Duodenal mucosa (tissue), 2 donors: ENCODE data around the gene MEG3.
A peak's percentile ranks its signal among the peaks of the same experiment; 100 is the strongest.

Source experiments
- H3K27ac ChIP-seq: one replicate; pipeline ENCODE4 v1.7.0; 2013; ENCODE audit warnings: low read depth, low read length
- H3K27me3 ChIP-seq, 2 donors: one replicate each; pipeline ENCODE4 v1.7.0; 2013; ENCODE audit warnings: low read length in 2 of 2, control low read depth in 1 of 2; ENCODE audit not compliant: insufficient read depth in 2 of 2, control insufficient read depth in 1 of 2
- H3K36me3 ChIP-seq, 2 donors: one replicate each; pipeline ENCODE4 v1.7.0; 2013; ENCODE audit warnings: low read length in 2 of 2, control low read depth in 1 of 2; ENCODE audit not compliant: insufficient read depth in 2 of 2, control insufficient read depth in 1 of 2
- H3K4me1 ChIP-seq, 2 donors: one replicate each; pipeline ENCODE4 v1.7.0; 2013; ENCODE audit warnings: low read length in 2 of 2, control low read depth in 1 of 2; ENCODE audit not compliant: insufficient read depth in 2 of 2, control insufficient read depth in 1 of 2
- H3K4me3 ChIP-seq, 2 donors: one replicate each; pipeline ENCODE4 v1.7.0; 2013; ENCODE audit warnings: low read length in 2 of 2, low read depth in 1 of 2
- H3K9ac ChIP-seq, 2 donors: one replicate each; pipeline ENCODE4 v1.7.0; 2013; ENCODE audit warnings: low read length in 2 of 2, low read depth in 1 of 2
- H3K9me3 ChIP-seq, 2 donors: one replicate each; pipeline ENCODE4 v1.7.0; 2013; ENCODE audit warnings: low read length in 2 of 2, control low read depth in 1 of 2; ENCODE audit not compliant: control insufficient read depth in 1 of 2

Gene MEG3

GRCh38 chr14:100845341-100845740, 19.4 kb downstream of the MEG3 start:
- Histone ChIP-seq H3K27ac (no peak overlapping the region), H3K36me3 (no peaks in the 10 kb centered on the region), H3K9me3 (no peaks in the 10 kb centered on the region), H3K4me1 (no peaks in the 10 kb centered on the region), H3K27me3 (no peaks in the 10 kb centered on the region), H3K4me3 (no peak overlapping the region), H3K9ac (no peak overlapping the region)

GRCh38 chr14:100846309-100846859, 20.5 kb downstream of the MEG3 start:
- Histone ChIP-seq H3K9me3 (no peaks in the 10 kb centered on the region), H3K27ac (no peak overlapping the region), H3K36me3 (no peaks in the 10 kb centered on the region), H3K9ac (no peak overlapping the region), H3K27me3 (no peaks in the 10 kb centered on the region), H3K4me3 (no peak overlapping the region), H3K4me1 (no peaks in the 10 kb centered on the region)

GRCh38 chr14:100849115-100849781, 23.3 kb downstream of the MEG3 start:
- Histone ChIP-seq H3K27me3 (no peaks in the 10 kb centered on the region), H3K9me3 (no peaks in the 10 kb centered on the region), H3K36me3 (no peaks in the 10 kb centered on the region), H3K4me1 (no peaks in the 10 kb centered on the region), H3K27ac (no peak overlapping the region), H3K4me3 (peak overlapping the region; percentile 1 to 23), H3K9ac (no peak overlapping the region)

- Histone ChIP-seq H3K4me1 (no peaks in the 10 kb centered on the region), H3K27me3 (no peaks in the 10 kb centered on the region), H3K36me3 (no peaks in the 10 kb centered on the region), H3K4me3 (no peak overlapping the region), H3K9me3 (no peaks in the 10 kb centered on the region), H3K9ac (no peak overlapping the region), H3K27ac (no peak overlapping the region)
Observed at GRCh38 chr14:100850841-100851585, 25.1 kb downstream of the MEG3 start.

- no peaks in the 10 kb centered on the region for H3K4me1 ChIP-seq
- H3K36me3 ChIP-seq = no peaks in the 10 kb centered on the region
- H3K27ac ChIP-seq = no peak overlapping the region
- H3K27me3 ChIP-seq = no peaks in the 10 kb centered on the region
- H3K4me3 ChIP-seq = no peak overlapping the region
- H3K9ac ChIP-seq = no peak overlapping the region
- H3K9me3 ChIP-seq = no peaks in the 10 kb centered on the region
Observed at GRCh38 chr14:100851586-100851916, 25.6 kb downstream of the MEG3 start.

GRCh38 chr14:100851946-100852620, 26.2 kb downstream of the MEG3 start:
- Histone ChIP-seq H3K4me1 (no peaks in the 10 kb centered on the region), H3K27me3 (no peaks in the 10 kb centered on the region), H3K4me3 (no peak overlapping the region), H3K9me3 (no peaks in the 10 kb centered on the region), H3K27ac (no peak overlapping the region), H3K36me3 (no peaks in the 10 kb centered on the region), H3K9ac (no peak overlapping the region)

- Histone ChIP-seq H3K4me3 (no peak overlapping the region), H3K27ac (no peak overlapping the region), H3K27me3 (no peaks in the 10 kb centered on the region), H3K9ac (no peak overlapping the region), H3K36me3 (no peaks in the 10 kb centered on the region), H3K9me3 (no peaks in the 10 kb centered on the region), H3K4me1 (no peaks in the 10 kb centered on the region)
Observed at GRCh38 chr14:100854435-100854834, 28.5 kb downstream of the MEG3 start.

- Histone ChIP-seq H3K27me3 (no peaks in the 10 kb centered on the region), H3K9ac (no peak overlapping the region), H3K4me3 (no peak overlapping the region), H3K9me3 (no peaks in the 10 kb centered on the region), H3K27ac (no peak overlapping the region), H3K4me1 (no peaks in the 10 kb centered on the region), H3K36me3 (no peaks in the 10 kb centered on the region)
Observed at GRCh38 chr14:100855256-100855930, 29.5 kb downstream of the MEG3 start.

GRCh38 chr14:100856056-100856950, 30.4 kb downstream of the MEG3 start:
- Histone ChIP-seq H3K27ac (no peak overlapping the region), H3K4me1 (no peaks in the 10 kb centered on the region), H3K4me3 (no peak overlapping the region), H3K9ac (no peak overlapping the region), H3K9me3 (no peaks in the 10 kb centered on the region), H3K27me3 (no peaks in the 10 kb centered on the region), H3K36me3 (no peaks in the 10 kb centered on the region)
